GM08714 (cell line): ENCODE results near the gene KLHL15.
"Not testable (repeated sequence)": the region's sequence is repeated elsewhere in the genome, so short reads cannot be mapped to it uniquely, and the experiment has no call there.

ENCODE experiments used
- H3K4me3 ChIP-seq: fragments of 200-500 bp; sonication (Bioruptor generic); 2 replicates; pipeline ENCODE4 v1.5.1; 2014; ENCODE audit warnings: mild to moderate bottlenecking, low read length, inconsistent platforms
- ZNF274 ChIP-seq: IDR thresholded peaks from 2 replicates; pipeline ENCODE4 v1.6.1; 2012; ENCODE audit warnings: mild to moderate bottlenecking, low read depth, low read length

Gene KLHL15, protein sequence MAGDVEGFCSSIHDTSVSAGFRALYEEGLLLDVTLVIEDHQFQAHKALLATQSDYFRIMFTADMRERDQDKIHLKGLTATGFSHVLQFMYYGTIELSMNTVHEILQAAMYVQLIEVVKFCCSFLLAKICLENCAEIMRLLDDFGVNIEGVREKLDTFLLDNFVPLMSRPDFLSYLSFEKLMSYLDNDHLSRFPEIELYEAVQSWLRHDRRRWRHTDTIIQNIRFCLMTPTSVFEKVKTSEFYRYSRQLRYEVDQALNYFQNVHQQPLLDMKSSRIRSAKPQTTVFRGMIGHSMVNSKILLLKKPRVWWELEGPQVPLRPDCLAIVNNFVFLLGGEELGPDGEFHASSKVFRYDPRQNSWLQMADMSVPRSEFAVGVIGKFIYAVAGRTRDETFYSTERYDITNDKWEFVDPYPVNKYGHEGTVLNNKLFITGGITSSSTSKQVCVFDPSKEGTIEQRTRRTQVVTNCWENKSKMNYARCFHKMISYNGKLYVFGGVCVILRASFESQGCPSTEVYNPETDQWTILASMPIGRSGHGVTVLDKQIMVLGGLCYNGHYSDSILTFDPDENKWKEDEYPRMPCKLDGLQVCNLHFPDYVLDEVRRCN

DNA sequence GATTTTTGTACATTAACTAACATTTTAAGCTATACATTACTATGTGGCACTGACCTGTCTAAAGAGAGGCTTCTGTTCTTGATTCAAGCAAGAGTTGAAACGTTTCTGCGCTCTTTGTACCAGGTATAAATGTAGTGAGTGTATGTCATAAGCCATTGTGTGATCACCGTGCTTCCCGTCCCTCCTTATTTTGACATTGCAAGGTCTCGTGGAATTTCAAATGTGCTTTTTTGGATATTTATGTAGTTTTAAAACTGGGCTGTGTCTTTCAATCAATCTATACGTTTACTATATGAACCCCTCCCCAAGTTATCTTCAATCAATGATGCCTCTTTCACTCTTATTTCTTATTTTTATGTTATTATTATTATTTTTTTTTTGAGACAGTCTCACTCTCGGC lies at the start of gene KLHL15:
Gene KLHL15 (minus strand): TSS at position 101 of the 400 bp plus-strand sequence. CDS start 20,493 bp downstream, outside the sequence.
- peak within 1 kb of the TSS; percentile 75 for H3K4me3 ChIP-seq
- TF ChIP-seq ZNF274: no peak

DNA sequence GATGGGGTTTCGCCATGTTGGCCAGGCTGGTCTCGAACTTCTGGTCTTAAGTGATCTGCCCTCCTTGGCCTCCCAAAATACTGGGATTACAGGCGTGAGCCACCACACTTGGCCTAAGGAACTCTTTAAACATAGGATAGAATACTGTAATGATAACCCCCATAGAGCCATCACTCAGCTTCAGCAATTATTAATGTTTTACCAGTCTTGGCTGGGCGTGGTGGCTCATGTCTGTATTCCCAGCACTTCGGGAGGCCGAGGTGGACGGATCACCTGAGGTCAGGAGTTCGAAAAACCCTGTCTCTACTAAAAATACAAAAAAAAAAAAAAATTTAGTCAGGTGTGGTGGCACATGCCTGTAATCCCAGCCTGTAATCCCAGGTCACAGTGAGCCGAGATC lies 42.9 kb upstream of the KLHL15 start:
- H3K4me3 ChIP-seq: no peak overlapping the region
- no peak for TF ChIP-seq ZNF274

DNA sequence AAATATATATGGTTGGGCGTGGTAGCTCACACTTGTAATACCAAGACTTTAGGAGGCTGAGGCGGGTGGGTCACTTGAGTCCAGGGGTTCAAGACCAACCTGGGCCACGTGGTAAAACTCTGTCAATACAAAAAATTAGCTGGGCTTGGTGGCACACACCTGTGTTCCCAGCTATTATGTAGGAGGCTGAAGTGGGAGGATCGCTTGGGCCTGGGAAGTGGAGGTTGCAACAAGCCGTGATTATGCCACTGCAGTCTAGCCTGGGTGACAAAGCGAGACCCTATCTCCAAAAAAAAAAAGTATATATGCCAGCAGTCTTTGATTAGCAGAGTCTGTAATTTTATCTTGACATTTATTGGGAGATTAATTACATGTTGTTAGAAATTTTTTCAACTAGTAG lies 36.5 kb upstream of the KLHL15 start:
- H3K4me3 ChIP-seq: no peak overlapping the region
- TF ChIP-seq ZNF274: no peak

DNA sequence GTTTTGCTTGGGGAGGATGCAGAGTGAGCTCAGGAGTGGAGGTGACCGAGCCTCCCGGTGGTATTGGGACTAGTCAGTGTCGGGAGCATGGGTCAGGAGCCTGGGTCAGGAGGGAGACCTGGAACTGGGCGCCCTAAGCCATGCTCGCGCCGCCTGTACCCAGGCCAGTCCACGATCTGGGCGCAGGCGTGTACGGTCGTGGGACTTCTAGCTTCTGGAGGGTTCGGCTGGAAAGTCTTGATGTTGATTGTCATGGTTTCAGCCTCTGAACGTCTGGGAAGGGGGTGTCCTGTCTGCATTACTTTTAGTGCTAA lies 28.0 kb upstream of the KLHL15 start:
- TF ChIP-seq ZNF274: no peak
- no peak overlapping the region; the same call in 1 of the 2 replicates for H3K4me3 ChIP-seq

DNA sequence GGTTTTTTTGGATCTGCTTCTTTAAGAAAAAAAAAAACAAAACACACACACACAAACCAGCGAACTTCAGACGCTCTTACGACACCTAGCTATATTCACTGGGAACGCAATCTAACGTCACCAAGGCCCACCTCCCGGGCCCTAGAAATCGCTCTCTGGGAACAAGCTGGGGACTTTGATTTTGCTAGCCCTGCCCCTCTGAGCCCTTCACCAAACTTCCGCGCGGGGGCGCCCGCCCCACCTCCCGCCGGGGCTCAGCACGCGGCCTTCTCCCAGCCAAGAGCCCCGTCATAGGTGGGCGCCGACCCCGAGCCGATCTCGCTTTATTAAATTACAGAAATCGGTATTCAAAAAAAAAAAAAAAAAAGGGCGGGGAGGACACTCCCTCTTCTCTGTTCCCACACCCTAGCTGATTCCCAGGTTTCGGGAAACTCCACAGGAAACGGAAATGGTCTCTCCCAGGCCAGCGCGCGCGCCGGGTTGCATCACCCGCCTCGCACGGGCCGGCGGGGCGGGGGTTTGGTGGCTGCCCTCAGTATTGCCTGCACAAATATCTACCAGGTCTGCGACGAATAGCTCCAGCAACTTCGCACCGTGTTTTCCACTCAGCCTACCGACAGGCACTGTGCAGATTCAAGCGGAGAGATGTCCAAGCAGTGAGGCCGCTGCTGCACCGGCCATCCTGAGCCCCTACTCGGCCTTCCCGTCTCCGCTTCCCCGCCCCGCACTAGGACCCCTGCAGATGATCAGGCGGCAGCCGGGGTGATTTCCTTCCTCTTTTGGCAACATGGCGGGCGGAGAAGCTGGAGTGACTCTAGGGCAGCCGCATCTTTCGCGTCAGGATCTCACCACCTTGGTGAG lies 27.4 kb upstream of the KLHL15 start, which contains the start of gene EIF2S3:
Gene EIF2S3 (plus strand): TSS at position 775 of the 861 bp plus-strand sequence. CDS start 13 bp downstream, at position 788.
- TF ChIP-seq ZNF274: no peak
- H3K4me3 ChIP-seq: no peak within 1 kb of the TSS; the same call in none of the 2 replicates

DNA sequence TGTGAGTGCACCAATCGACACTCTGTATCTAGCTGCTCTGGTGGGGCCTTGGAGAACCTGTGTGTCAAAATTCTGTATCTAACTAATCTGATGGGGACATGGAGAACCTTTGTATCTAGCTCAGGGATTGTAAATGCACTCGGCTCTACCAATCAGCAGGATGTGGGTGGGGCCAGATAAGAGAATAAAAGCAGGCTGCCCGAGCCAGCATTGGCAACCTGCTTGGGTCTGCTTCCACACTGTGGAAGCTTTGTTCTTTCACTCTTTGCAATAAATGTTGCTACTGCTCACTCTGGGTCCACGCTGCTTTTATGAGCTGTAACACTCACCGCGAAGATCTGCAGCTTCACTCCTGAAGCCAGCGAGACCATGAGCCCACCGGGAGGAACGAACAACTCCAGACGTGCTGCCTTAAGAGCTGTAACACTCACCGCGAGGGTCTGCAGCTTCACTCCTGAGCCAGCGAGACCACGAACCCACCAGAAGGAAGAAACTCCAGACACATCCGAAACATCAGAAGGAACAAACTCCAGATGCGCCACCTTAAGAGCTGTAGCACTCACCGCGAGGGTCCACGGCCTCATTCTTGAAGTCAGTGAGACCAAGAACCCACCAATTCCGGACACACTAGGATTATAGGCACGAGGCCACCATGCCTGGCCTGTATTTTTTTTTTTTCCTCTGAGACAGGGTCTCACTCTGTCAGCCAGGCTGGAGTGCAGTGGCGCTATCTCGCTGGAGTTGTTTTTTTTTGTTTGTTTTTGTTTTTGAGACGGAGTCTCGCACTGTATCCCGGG lies 23.7 kb upstream of the KLHL15 start:
- H3K4me3 ChIP-seq: not testable (repeated sequence)

DNA sequence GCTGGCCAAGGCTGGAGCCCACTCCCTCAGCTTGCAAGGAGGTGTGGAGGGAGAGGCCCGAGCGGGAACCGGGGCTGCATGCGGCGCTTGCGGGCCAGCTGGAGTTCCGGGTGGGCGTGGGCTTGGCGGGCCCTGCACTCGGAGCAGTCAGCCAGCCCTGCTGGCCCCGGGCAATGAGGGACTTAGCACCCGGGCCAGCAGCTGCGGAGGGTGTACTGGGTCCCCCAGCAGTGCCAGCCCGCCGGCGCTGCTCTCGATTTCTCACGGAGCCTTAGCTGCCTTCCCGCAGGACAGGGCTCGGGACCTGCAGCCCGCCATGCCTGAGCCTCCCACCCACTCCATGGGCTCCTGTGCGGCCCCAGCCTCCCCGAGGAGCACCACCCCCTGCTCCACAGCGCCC lies 22.7 kb upstream of the KLHL15 start:
- H3K4me3 ChIP-seq: not testable (repeated sequence)

DNA sequence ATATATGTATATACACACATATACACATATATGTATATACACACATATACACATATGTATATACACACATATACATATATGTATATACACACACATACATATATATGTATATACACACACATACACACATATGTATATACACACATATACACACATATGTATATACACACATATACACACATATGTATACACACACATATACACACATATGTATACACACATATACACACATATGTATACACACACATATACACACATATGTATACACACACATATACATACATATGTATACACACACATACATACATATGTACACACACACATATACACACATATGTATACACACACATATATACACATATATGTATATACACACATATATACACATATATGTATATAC lies 19.1 kb upstream of the KLHL15 start:
- H3K4me3 ChIP-seq: not testable (repeated sequence)

DNA sequence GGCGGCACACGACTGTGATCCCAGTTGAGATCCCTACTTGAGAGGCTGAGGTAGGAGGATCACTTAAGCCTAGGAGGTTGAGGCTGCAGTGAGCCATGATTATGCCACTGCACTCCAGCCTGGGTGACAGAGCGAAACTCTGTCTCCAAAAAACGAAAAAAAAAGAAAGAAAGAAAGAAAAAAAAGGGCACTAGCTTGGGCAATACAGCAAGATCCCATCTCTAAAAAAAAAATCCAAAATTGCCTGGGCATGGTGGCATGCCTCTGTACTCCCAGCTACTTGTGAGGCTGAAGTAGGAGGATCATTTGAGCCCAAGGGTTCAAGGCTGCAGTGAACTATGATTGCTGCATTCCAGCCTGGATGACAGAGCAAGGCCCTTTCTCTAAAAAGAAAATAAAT lies 10.7 kb upstream of the KLHL15 start:
- no peak for TF ChIP-seq ZNF274
- no peak overlapping the region for H3K4me3 ChIP-seq

DNA sequence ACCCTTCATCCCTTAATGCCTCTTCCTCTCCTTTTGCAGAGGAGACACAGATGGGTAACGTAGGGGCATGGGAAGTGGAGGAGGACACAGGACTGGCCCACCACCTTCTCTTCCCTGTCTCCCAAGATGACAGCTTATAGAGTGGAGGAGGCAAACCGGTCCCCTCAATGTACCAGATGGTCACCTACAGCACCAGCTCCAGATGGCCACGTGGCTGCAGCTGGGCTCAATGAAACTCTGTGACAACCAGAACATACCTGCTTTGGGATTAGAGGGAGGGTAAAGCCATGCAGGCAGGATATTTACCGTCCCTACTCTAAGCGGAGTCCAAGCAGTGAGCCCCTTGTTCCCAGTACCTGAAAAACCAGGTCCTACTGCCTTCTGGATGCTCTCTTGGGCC lies 7.5 kb upstream of the KLHL15 start:
- TF ChIP-seq ZNF274: no peak
- H3K4me3 ChIP-seq: no peak overlapping the region

DNA sequence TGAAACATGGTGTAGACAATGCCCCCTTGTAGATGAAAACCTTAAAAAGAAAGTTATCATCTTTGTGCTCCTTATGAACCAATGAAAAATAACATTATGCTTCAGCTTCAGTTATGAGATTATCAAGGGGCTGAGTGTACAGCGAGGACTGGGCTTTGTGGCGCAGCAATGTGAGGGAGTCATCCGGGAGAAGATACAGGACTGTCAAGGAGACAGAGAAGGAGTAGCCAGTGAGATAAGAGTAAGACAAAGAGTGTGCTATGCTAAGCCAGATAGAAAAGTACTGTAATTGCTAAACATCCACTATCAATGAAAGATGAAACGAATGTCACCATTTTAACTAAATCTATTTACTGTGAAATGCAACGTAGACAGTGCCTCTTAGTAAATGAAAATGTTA lies 3.6 kb upstream of the KLHL15 start:
- TF ChIP-seq ZNF274: no peak
- H3K4me3 ChIP-seq: no peak overlapping the region

DNA sequence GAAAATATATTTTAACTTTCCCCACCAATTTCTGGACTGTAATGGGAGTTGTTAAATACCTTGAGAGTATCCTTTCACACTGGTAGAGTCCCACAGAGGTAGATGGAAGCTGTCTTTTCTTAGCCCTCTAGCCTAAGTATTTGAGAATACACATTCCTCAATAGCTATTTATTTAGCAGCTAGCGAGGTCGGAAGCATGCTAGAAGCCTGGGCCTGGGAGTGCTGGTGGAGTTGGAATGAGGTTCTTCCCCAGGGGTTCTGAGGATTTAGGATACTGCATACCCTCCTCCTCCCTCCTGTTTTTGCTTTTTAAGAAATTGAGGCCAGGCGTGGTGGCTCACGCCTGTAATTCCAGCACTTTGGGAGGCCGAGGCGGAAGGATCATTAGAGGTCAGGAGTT lies 999 bp upstream of the KLHL15 start:
- TF ChIP-seq ZNF274: no peak
- no peak overlapping the region for H3K4me3 ChIP-seq

DNA sequence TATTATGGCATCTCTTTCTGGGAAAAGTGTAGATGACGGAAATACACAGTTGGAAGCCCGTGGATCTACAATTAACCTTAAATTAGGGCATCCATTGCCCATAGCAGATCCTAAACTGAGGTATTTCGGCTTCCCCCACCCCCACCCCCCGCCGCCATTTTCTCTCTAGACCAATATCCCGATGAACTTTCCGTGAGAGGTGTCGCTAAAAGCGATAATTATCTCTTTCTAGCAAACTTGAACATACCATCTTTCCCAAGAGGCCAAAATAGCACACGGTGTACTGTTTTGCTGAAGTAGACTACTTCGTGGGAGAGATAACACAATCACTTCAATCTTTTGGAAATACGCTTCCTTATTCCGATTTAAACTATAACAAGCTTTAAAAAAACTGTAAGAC lies 554 bp downstream of the KLHL15 start:
- H3K4me3 ChIP-seq: peak overlapping the region; percentile 75; the same call in 1 of the 2 replicates
- no peak for TF ChIP-seq ZNF274
